CD4-positive, alpha-beta T cell treated with Interleukin-15 for 4 hours (primary cell): Measurements from ENCODE around the gene CAST.

ENCODE experiments used
- DNase-seq: peaks from one replicate; pipeline ENCODE4 v3.0.0-alpha.2; 2020; ENCODE audit warnings: low spot score

CAST gene

DNA sequence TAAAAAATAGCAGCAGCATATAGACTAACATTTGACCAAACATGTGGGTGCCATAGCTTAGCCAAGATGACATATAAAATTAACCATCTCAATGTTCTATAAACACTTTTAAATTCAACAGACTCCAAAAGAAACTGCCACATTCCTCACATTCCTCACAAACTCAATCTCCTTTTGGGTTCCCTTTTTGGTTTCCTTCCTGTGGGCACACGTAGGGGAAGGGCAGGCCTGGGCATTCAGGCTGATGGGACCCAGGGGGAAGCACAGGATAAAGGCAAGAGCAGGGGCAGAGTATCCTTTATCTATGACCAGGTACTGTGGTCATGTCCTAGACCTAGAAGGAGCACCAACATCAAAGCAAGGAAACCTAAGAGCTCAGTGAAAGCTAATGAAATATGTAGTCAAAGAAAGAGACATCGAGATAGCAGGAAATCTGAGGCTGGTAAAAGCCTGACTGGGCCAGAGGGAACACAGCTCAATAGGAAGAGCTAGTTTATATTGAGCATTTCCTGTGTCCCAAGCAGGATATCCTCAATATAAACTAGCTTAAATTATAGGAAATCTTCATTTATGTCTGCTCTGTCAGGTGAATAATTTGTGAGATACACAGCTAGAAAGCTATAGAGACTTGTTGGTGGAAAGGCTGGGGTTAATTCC is 159.2 kb downstream of the CAST start:
- DNase-seq = no peak

GRCh38 chr5:96822686-96823459 is 160.7 kb downstream of the CAST start:
- DNase-seq = peak; percentile 24

DNA sequence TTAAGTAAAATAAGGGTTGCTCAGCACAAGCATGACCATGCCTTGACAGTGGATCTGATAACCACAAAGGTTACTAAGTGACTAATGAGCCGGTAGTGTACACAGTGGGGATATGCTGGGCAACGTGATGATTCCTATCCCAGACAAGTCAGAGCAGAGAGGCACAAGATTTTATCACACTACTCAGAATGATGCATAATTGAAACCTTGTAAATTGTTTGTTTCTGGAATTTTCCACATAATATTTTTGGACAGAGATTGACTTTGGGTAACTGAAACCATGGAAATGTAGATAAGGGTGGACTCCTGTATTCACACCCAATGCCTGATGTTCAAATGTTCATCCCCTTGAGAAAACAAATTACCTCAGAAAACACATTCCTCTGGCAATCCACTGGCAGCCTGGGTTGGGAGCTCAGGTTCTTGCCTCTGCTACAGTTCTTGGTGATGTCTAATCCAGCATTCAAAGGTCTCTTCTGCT is 161.8 kb downstream of the CAST start:
- DNase-seq = peak; percentile 53
